ENCODE measurements around the gene NUPR2.
"Not testable (repeated sequence)": the region's sequence is repeated elsewhere in the genome, so short reads cannot be mapped to it uniquely, and the experiment has no call there.

DNA sequence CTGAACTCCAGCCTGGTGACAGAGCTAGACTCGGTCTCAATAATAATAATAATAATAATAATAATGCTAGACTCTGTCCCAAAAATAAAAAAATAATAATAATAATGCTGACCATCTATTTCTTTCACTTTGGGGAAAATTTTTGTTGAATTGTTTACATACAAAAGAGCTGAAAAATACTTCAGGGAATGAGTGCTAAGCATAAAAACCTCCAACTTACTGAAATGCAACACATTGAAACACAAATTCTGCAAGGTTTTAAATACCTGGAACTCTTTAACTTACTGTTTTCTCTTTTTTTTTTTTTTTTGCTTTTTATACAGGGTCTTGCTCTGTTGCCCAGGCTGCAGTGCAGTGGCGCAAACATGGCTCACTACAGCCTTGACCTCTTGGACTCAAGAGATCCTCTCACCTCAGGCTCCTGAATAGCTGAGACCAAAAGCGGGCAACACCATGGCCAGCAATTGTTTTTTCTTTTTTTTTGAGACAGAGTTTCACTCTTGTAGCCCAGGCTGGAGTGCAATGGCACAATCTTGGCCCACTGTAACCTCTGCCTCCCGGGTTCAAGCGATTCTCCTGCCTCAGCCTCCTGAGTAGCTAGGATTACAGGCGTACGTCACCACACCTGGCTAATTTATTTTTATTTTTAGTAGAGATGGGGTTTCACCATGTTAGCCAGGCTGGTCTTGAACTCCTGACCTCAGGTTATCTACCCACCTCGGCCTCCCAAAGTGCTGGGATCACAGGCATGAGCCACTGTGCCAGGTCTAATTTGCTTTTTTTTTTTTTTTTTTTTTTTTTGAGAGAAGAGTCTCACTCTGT, 17.8 kb downstream of the NUPR2 start:
- TF ChIP-seq, protein P1, sequence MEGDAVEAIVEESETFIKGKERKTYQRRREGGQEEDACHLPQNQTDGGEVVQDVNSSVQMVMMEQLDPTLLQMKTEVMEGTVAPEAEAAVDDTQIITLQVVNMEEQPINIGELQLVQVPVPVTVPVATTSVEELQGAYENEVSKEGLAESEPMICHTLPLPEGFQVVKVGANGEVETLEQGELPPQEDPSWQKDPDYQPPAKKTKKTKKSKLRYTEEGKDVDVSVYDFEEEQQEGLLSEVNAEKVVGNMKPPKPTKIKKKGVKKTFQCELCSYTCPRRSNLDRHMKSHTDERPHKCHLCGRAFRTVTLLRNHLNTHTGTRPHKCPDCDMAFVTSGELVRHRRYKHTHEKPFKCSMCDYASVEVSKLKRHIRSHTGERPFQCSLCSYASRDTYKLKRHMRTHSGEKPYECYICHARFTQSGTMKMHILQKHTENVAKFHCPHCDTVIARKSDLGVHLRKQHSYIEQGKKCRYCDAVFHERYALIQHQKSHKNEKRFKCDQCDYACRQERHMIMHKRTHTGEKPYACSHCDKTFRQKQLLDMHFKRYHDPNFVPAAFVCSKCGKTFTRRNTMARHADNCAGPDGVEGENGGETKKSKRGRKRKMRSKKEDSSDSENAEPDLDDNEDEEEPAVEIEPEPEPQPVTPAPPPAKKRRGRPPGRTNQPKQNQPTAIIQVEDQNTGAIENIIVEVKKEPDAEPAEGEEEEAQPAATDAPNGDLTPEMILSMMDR (IDR thresholded peaks at IDR 0.05) = not testable (repeated sequence)
- TF ChIP-seq ZFX (IDR thresholded peaks at IDR 0.05; ENCODE audit: borderline replicate concordance) = not testable (repeated sequence)

All from 22Rv1 (cell line).